Mesendoderm (in vitro differentiated cells): ENCODE measurements around the gene NR3C1.
A peak's percentile ranks its signal among the peaks of the same experiment; 100 is the strongest.

Experiments used
- DNase-seq: peaks from one replicate; pipeline ENCODE4 v3.0.0; 2013
- H2AK5ac ChIP-seq: 2 replicates; pipeline ENCODE4 v1.6.1; 2013; ENCODE audit warnings: low read length, inconsistent platforms
- H2BK120ac ChIP-seq: 2 replicates; pipeline ENCODE4 v1.6.1; 2013; ENCODE audit warnings: low read depth, mild to moderate bottlenecking, low read length, moderate library complexity, mixed read lengths
- H2BK15ac ChIP-seq: replicated peaks from 2 replicates; pipeline ENCODE4 v1.6.1; 2013; ENCODE audit warnings: low read depth, mild to moderate bottlenecking, moderate library complexity
- H2BK5ac ChIP-seq: 2 replicates; pipeline ENCODE4 v1.6.1; 2013; ENCODE audit warnings: low read length, inconsistent platforms
- H3K18ac ChIP-seq: 2 replicates; pipeline ENCODE4 v1.6.1; 2013; ENCODE audit warnings: mild to moderate bottlenecking, low read length, mixed read lengths
- H3K23ac ChIP-seq: one replicate; pipeline ENCODE4 v1.6.1; 2013; ENCODE audit warnings: low read length
- H3K27ac ChIP-seq: 2 replicates; pipeline ENCODE4 v1.5.1; 2013; ENCODE audit warnings: low read depth, mild to moderate bottlenecking, inconsistent platforms, low read length, moderate library complexity
- H3K27me3 ChIP-seq: 2 replicates; pipeline ENCODE4 v1.6.1; 2013; ENCODE audit warnings: low read length, control low read depth, mild to moderate bottlenecking, inconsistent platforms; ENCODE audit not compliant: insufficient read depth, poor library complexity
- H3K36me3 ChIP-seq: 2 replicates; pipeline ENCODE4 v1.6.1; 2013; ENCODE audit warnings: low read length, inconsistent platforms; ENCODE audit not compliant: control insufficient read depth, insufficient read depth
- H3K4ac ChIP-seq: one replicate; pipeline ENCODE4 v1.6.1; 2013; ENCODE audit warnings: low read depth, mild to moderate bottlenecking, low read length, moderate library complexity
- H3K4me1 ChIP-seq: 2 replicates; pipeline ENCODE4 v1.6.1; 2013; ENCODE audit warnings: low read depth, low read length, inconsistent platforms; ENCODE audit not compliant: control insufficient read depth
- H3K4me2 ChIP-seq: 2 replicates; pipeline ENCODE4 v1.6.1; 2013; ENCODE audit warnings: low read length
- H3K4me3 ChIP-seq: 2 replicates; pipeline ENCODE4 v1.5.1; 2013; ENCODE audit warnings: mild to moderate bottlenecking, low read length
- H3K56ac ChIP-seq: one replicate; pipeline ENCODE4 v1.6.1; 2013; ENCODE audit warnings: low read length
- H3K79me1 ChIP-seq: 2 replicates; pipeline ENCODE4 v1.6.1; 2013; ENCODE audit warnings: low read length, inconsistent platforms
- H3K79me2 ChIP-seq: 2 replicates; pipeline ENCODE4 v1.6.1; 2013; ENCODE audit warnings: mild to moderate bottlenecking, low read length; ENCODE audit not compliant: control insufficient read depth, insufficient read depth
- H3K9ac ChIP-seq: 2 replicates; pipeline ENCODE4 v1.6.1; 2013; ENCODE audit warnings: low read length, inconsistent platforms
- H4K5ac ChIP-seq: one replicate; pipeline ENCODE4 v1.6.1; 2013; ENCODE audit warnings: low read length
- H4K8ac ChIP-seq: one replicate; pipeline ENCODE4 v1.6.1; 2013; ENCODE audit warnings: low read depth, mild to moderate bottlenecking, control low read depth, low read length, moderate library complexity
- WGBS: extraction: QIAGEN DNeasy Blood & Tissue Kit; methylation state at CpG from one replicate; pipeline ENCODE4 v1.1.7; 2013; ENCODE audit warnings: low lambda C conversion rate, missing lambda C conversion rate; ENCODE audit not compliant: insufficient coverage; ENCODE audit errors: extremely low coverage; 5-methylcytosine and 5-hydroxymethylcytosine counted together

The NR3C1 gene

GRCh38 chr5:143274952-143275351, 128.5 kb downstream of the NR3C1 start:
- Histone ChIP-seq H3K27ac (no peak overlapping the region), H3K4me3 (no peak overlapping the region), H3K23ac (no peak overlapping the region), H3K4ac (no peak overlapping the region), H4K5ac (no peak overlapping the region), H3K27me3 (no peaks in the 10 kb centered on the region), H3K18ac (no peak overlapping the region), H4K8ac (no peak overlapping the region), H3K4me1 (no peaks in the 10 kb centered on the region), H2AK5ac (no peak overlapping the region), H3K79me2 (no peaks in the 10 kb centered on the region), H3K9ac (no peak overlapping the region), H3K79me1 (no peaks in the 10 kb centered on the region), H3K4me2 (no peak overlapping the region), H2BK120ac (no peak overlapping the region), H2BK15ac (no peak overlapping the region), H3K36me3 (no peaks in the 10 kb centered on the region), H3K56ac (no peak overlapping the region), H2BK5ac (no peak overlapping the region)
- no peak for DNase-seq
- WGBS = no CpG with 5 or more reads among the region's 1 CpG

- Histone ChIP-seq H3K4me1 (no peaks in the 10 kb centered on the region), H3K79me1 (no peaks in the 10 kb centered on the region), H3K4me3 (no peak overlapping the region), H3K9ac (no peak overlapping the region), H3K4me2 (no peak overlapping the region), H3K79me2 (no peaks in the 10 kb centered on the region), H2BK5ac (no peak overlapping the region), H3K27ac (no peak overlapping the region), H3K23ac (no peak overlapping the region), H3K4ac (no peak overlapping the region), H2AK5ac (no peak overlapping the region), H3K56ac (no peak overlapping the region), H4K8ac (no peak overlapping the region), H2BK120ac (no peak overlapping the region), H2BK15ac (no peak overlapping the region), H3K27me3 (no peaks in the 10 kb centered on the region), H3K18ac (no peak overlapping the region), H4K5ac (no peak overlapping the region), H3K36me3 (no peaks in the 10 kb centered on the region)
- DNase-seq = no peak
- no CpG with 5 or more reads among the region's 2 CpGs for WGBS
Measured at GRCh38 chr5:143271431-143271830, 132.1 kb downstream of the NR3C1 start.

- no peak overlapping the region for H3K56ac ChIP-seq
- no peaks in the 10 kb centered on the region for H3K27me3 ChIP-seq
- H3K4me1 ChIP-seq = peaks cover 1% of the 10 kb centered on the region
- no peak overlapping the region for H3K27ac ChIP-seq
- no peak overlapping the region for H3K23ac ChIP-seq
- no peak overlapping the region for H3K4me2 ChIP-seq
- H3K18ac ChIP-seq = no peak overlapping the region
- H3K4ac ChIP-seq = no peak overlapping the region
- no peak overlapping the region for H2AK5ac ChIP-seq
- no peak overlapping the region for H2BK120ac ChIP-seq
- H4K5ac ChIP-seq = no peak overlapping the region
- WGBS = no CpG with 5 or more reads among the region's 2 CpGs
- no peak overlapping the region for H2BK15ac ChIP-seq
- H3K4me3 ChIP-seq = no peak overlapping the region
- H3K9ac ChIP-seq = no peak overlapping the region
- no peak overlapping the region for H2BK5ac ChIP-seq
- no peak for DNase-seq
- H3K79me1 ChIP-seq = no peaks in the 10 kb centered on the region
- H4K8ac ChIP-seq = no peak overlapping the region
- H3K36me3 ChIP-seq = no peaks in the 10 kb centered on the region
- no peaks in the 10 kb centered on the region for H3K79me2 ChIP-seq
Measured at GRCh38 chr5:143268388-143268787, 135.1 kb downstream of the NR3C1 start.

- no peak for DNase-seq
- Histone ChIP-seq H4K8ac (no peak overlapping the region), H3K56ac (no peak overlapping the region), H2BK15ac (no peak overlapping the region), H3K4me1 (peaks cover 1% of the 10 kb centered on the region), H3K23ac (no peak overlapping the region), H3K79me2 (no peaks in the 10 kb centered on the region), H3K27me3 (no peaks in the 10 kb centered on the region), H2AK5ac (no peak overlapping the region), H3K4me3 (no peak overlapping the region), H3K9ac (no peak overlapping the region), H2BK120ac (no peak overlapping the region), H3K4me2 (no peak overlapping the region), H2BK5ac (no peak overlapping the region), H3K27ac (no peak overlapping the region), H3K18ac (no peak overlapping the region), H3K36me3 (no peaks in the 10 kb centered on the region), H4K5ac (no peak overlapping the region), H3K4ac (no peak overlapping the region), H3K79me1 (no peaks in the 10 kb centered on the region)
- no CpG with 5 or more reads among the region's 2 CpGs for WGBS
Measured at GRCh38 chr5:143267186-143267585, 136.3 kb downstream of the NR3C1 start.

- H4K8ac ChIP-seq = no peak overlapping the region
- no peak overlapping the region for H2AK5ac ChIP-seq
- H3K4me3 ChIP-seq = no peak overlapping the region
- H3K4me2 ChIP-seq = no peak overlapping the region
- no peaks in the 10 kb centered on the region for H3K79me1 ChIP-seq
- no peak overlapping the region for H3K4ac ChIP-seq
- no peak for DNase-seq
- no CpG with 5 or more reads among the region's 2 CpGs for WGBS
- no peak overlapping the region for H3K23ac ChIP-seq
- peaks cover 1% of the 10 kb centered on the region for H3K4me1 ChIP-seq
- H2BK5ac ChIP-seq = no peak overlapping the region
- no peak overlapping the region for H3K9ac ChIP-seq
- H3K27ac ChIP-seq = no peak overlapping the region
- no peak overlapping the region for H4K5ac ChIP-seq
- H3K36me3 ChIP-seq = no peaks in the 10 kb centered on the region
- H3K18ac ChIP-seq = no peak overlapping the region
- no peak overlapping the region for H3K56ac ChIP-seq
- H3K79me2 ChIP-seq = no peaks in the 10 kb centered on the region
- no peak overlapping the region for H2BK120ac ChIP-seq
- no peak overlapping the region for H2BK15ac ChIP-seq
- no peaks in the 10 kb centered on the region for H3K27me3 ChIP-seq
Measured at GRCh38 chr5:143265995-143266394, 137.5 kb downstream of the NR3C1 start.

DNA sequence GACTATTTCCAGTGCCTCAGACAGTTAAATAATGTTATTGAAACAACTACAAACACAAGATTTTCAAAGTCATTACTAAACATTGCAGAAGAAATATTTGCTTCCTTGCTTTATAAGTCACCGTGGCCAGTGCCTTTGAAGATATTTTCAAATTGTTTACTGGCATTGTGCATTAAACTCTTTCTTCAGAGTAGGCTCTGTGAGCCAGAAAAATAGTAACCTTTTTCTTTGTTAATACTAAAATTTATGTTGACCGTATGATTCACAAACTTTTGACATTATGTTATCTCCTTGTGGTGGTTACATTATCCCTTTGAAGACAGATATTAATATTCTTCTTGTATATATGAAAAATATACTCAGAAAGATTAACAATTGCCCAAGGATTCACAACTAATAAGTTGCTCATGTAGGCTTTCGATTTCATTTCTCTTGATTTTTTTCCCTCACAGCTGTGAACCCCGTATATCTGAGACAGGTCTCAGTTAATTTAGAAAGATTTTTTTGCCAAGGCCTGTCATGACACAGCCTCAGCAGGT, 140.1 kb downstream of the NR3C1 start:
- no peak overlapping the region for H3K27ac ChIP-seq
- DNase-seq = no peak
- no peak overlapping the region for H4K8ac ChIP-seq
- H3K36me3 ChIP-seq = no peaks in the 10 kb centered on the region
- no peak overlapping the region for H3K4ac ChIP-seq
- peaks cover 1% of the 10 kb centered on the region for H3K4me1 ChIP-seq
- H2BK5ac ChIP-seq = no peak overlapping the region
- H2BK120ac ChIP-seq = peak overlapping the region; percentile 61
- no peak overlapping the region for H2BK15ac ChIP-seq
- no CpG with 5 or more reads among the region's 4 CpGs for WGBS
- no peak overlapping the region for H3K4me2 ChIP-seq
- H3K27me3 ChIP-seq = no peaks in the 10 kb centered on the region
- no peak overlapping the region for H2AK5ac ChIP-seq
- no peak overlapping the region for H3K9ac ChIP-seq
- H3K79me2 ChIP-seq = no peaks in the 10 kb centered on the region
- no peak overlapping the region for H3K23ac ChIP-seq
- H3K4me3 ChIP-seq = no peak overlapping the region
- H4K5ac ChIP-seq = no peak overlapping the region
- H3K56ac ChIP-seq = no peak overlapping the region
- no peaks in the 10 kb centered on the region for H3K79me1 ChIP-seq
- no peak overlapping the region for H3K18ac ChIP-seq
